Left lung (tissue), 10 donors: ENCODE results near the gene AIP. TPM values are rescaled to one million over a fixed set of nuclear protein-coding genes. Genes with fewer than 3 reads are reported as not detected.
"Not testable (repeated sequence)": the region's sequence is repeated elsewhere in the genome, so short reads cannot be mapped to it uniquely, and the experiment has no call there.

Source experiments
- ATAC-seq: fragments of 200-7000 bp; cut with Tn5 transposase; one replicate; pipeline ENCODE4 v1.9.1; 2020; ENCODE audit warnings: moderate library complexity
- DNase-seq, 4 donors: peaks; one replicate each; pipeline ENCODE4 v3.0.0-alpha.2; 2013 to 2020
- H3K27ac ChIP-seq, 2 donors: fragments of 200-600 bp; sonication (generic) in 1 of 2; one replicate each; pipeline versions ENCODE4 v1.5.0 to v1.8.0; 2020 to 2021
- H3K27me3 ChIP-seq, 2 donors: fragments of 200-600 bp; sonication (generic) in 1 of 2; one replicate each; pipeline versions ENCODE4 v1.5.0 to v1.8.0; 2020 to 2021
- H3K36me3 ChIP-seq, 2 donors: fragments of 200-600 bp; sonication (generic) in 1 of 2; one replicate each; pipeline versions ENCODE4 v1.5.0 to v1.8.0; 2020 to 2021
- H3K4me1 ChIP-seq, 2 donors: fragments of 200-600 bp; one replicate each; pipeline ENCODE4 v1.8.0; 2021
- H3K4me3 ChIP-seq, 2 donors: fragments of 200-600 bp; sonication (generic) in 1 of 2; one replicate each; pipeline versions ENCODE4 v1.5.0 to v1.8.0; 2020 to 2021; ENCODE audit warnings: mild to moderate bottlenecking in 1 of 2
- H3K9me3 ChIP-seq, 2 donors: fragments of 200-600 bp; sonication (generic) in 1 of 2; one replicate each; pipeline versions ENCODE4 v1.5.0 to v1.8.0; 2020 to 2021
- CTCF ChIP-seq, 2 donors: fragments of 200-600 bp; sonication (generic) in 1 of 2; IDR thresholded peaks; one replicate each; pipeline versions ENCODE4 v1.5.0 to v1.8.0; 2021; ENCODE audit warnings: antibody characterized with exemption in 2 of 2
- intact Hi-C, 2 donors: fragments of 100-400 bp; cut with DNase I; formaldehyde crosslinking; loops; one replicate each; pipeline versions ENCODE4 v1.11.2 to v1.14.2; 2022
- polyA plus RNA-seq, 6 donors: library from polyadenylated mRNA; unstranded; fragments of 120-200 nt; gene quantifications; one replicate each; pipeline ENCODE4 v1.2.1, GENCODE V29; 2013; ENCODE audit not compliant: insufficient read length in 6 of 6
- total RNA-seq, 2 donors: library from RNA; stranded (reverse); fragmentation: NEBNext Ultra II Directional; extraction: Animal tissue kit (Norgen Biotek cat#: 25700); gene quantifications; one replicate each; pipeline ENCODE4 v1.2.1, GENCODE V29; 2021
- donor health status: DM: no; HTN: yes; CAD: no.
- donor health status: DM: no; HTN: no; CAD: no.

Gene AIP
- total and polyA plus RNA-seq, 8 donors, result 55.7 to 68.2 (median 61.0) TPM

- H3K36me3 ChIP-seq, result peaks cover 0 to 12% of the 10 kb centered on the region in 2 donors
- H3K27ac ChIP-seq, result peak overlapping the region; percentile 97 to 99
- no peak for TF ChIP-seq CTCF (IDR thresholded peaks at IDR 0.05)
- peak; percentile 28 for ATAC-seq
- no peaks in the 10 kb centered on the region for H3K9me3 ChIP-seq
- intact Hi-C loops, result loop anchor here in 1 of 2 donors (5.0 kb wide), 1 partner anchor 115 kb away; the partner anchor contains the start of gene RAD9A
- H3K27me3 ChIP-seq, result peaks cover 0 to 41% of the 10 kb centered on the region in 2 donors
- H3K4me3 ChIP-seq, result peak overlapping the region; percentile 83 to 94
- no peak for DNase-seq
- H3K4me1 ChIP-seq, result peaks cover 24 to 55% of the 10 kb centered on the region in 2 donors
Observed at GRCh38 chr11:67507242-67507863, 24.5 kb downstream of the AIP start.

- ATAC-seq (peak; percentile 82), DNase-seq (peak; percentile 90 to 100 (median 98))
- Histone ChIP-seq H3K4me3 (peak within 1 kb of the TSS; percentile 83 to 94), H3K4me1 (peaks cover 24 to 52% of the 10 kb centered on the region in 2 donors), H3K27ac (peak within 1 kb of the TSS; percentile 97 to 99), H3K27me3 (peaks cover 0 to 46% of the 10 kb centered on the region in 2 donors), H3K36me3 (peaks cover 0 to 7% of the 10 kb centered on the region in 2 donors), H3K9me3 (no peaks in the 10 kb centered on the region)
- intact Hi-C loops, result loop anchor here in 1 of 2 donors (5.0 kb wide), 1 partner anchor 116 kb away; the partner anchor contains the start of gene RAD9A
- TF ChIP-seq CTCF (IDR thresholded peaks at IDR 0.05), result no peak
Observed at GRCh38 chr11:67507864-67508485, 25.1 kb downstream of the AIP start, which contains the start of gene CDK2AP2. Gene CDK2AP2 (minus strand): TSS chr11:67508162. CDS start chr11:67508082, 80 bp downstream.

GRCh38 chr11:67508486-67509121 lies 25.8 kb downstream of the AIP start:
- H3K27ac ChIP-seq, result peak overlapping the region; percentile 97 to 99
- H3K4me1 ChIP-seq, result peaks cover 21 to 46% of the 10 kb centered on the region in 2 donors
- ATAC-seq, result peak; percentile 52
- peak; percentile 93 to 98 (median 97) for DNase-seq
- TF ChIP-seq CTCF (IDR thresholded peaks at IDR 0.05), result no peak
- intact Hi-C loops, result loop anchor here in 1 of 2 donors (5.0 kb wide), 1 partner anchor 116 kb away; the partner anchor contains the start of gene RAD9A
- peaks cover 0 to 49% of the 10 kb centered on the region in 2 donors for H3K27me3 ChIP-seq
- no peaks in the 10 kb centered on the region for H3K9me3 ChIP-seq
- peaks cover 0 to 7% of the 10 kb centered on the region in 2 donors for H3K36me3 ChIP-seq
- peak overlapping the region; percentile 83 to 94 for H3K4me3 ChIP-seq

DNA sequence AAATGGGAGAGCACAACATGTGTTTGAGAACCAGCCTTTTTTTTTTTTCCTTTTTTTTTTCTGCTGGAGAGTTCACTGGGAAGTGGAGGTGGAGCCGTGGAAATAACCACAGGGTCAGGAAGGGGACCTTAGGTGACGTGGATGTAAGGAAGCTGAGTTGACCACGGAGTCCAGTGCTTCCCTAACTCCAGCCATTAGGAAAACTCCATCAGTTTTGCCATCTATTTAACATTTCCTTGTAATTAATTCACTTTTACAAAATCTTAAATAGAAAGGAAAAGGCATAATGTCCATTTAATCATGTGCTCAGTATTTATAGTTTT lies 27.2 kb downstream of the AIP start:
- Histone ChIP-seq H3K27ac (no peak overlapping the region), H3K9me3 (no peaks in the 10 kb centered on the region), H3K36me3 (peaks cover 0 to 7% of the 10 kb centered on the region in 2 donors), H3K27me3 (peaks cover 0 to 40% of the 10 kb centered on the region in 2 donors), H3K4me1 (peaks cover 18 to 32% of the 10 kb centered on the region in 2 donors), H3K4me3 (no peak overlapping the region)
- intact Hi-C loops, result no loop called here
- no peak for DNase-seq
- TF ChIP-seq CTCF (IDR thresholded peaks at IDR 0.05), result no peak
- ATAC-seq, result no peak

GRCh38 chr11:67511558-67511957 lies 28.7 kb downstream of the AIP start:
- H3K4me1 ChIP-seq, result peaks cover 10 to 18% of the 10 kb centered on the region in 2 donors
- ATAC-seq, H3K36me3 ChIP-seq, DNase-seq, H3K27ac ChIP-seq, H3K4me3 ChIP-seq, intact Hi-C loops, H3K9me3 ChIP-seq: not testable (repeated sequence)
- peaks cover 0 to 36% of the 10 kb centered on the region in 2 donors for H3K27me3 ChIP-seq
